Right lobe of liver (tissue), 4 donors: ENCODE results near the gene RNPS1.

Source experiments
- CTCF ChIP-seq, 4 donors: fragments of 200-600 bp in 3 of 4; fragments of 450-650 bp in 1 of 4; IDR thresholded peaks; one replicate each; pipeline versions ENCODE4 v1.5.1 to v1.8.0; 2016 to 2022; ENCODE audit warnings: antibody characterized with exemption in 4 of 4, mild to moderate bottlenecking in 2 of 4
- POLR2A ChIP-seq: fragments of 450-650 bp; IDR thresholded peaks from one replicate; pipeline ENCODE4 v1.6.1; 2017; ENCODE audit warnings: antibody characterized with exemption, mild to moderate bottlenecking
- donor health status: DM: no; HTN: no; CAD: no.
- donor health status: DM: no; HTN: no; CAD: no.
- donor health status: DM: no; HTN: yes; CAD: no.

GRCh38 chr16:2282866-2283555 lies 15.1 kb upstream of the RNPS1 start:
- TF ChIP-seq POLR2A (no peak), CTCF (IDR thresholded peaks at IDR 0.05) (no peak)
